ENCODE measurements around the gene DCAF11.

The DCAF11 gene

DNA sequence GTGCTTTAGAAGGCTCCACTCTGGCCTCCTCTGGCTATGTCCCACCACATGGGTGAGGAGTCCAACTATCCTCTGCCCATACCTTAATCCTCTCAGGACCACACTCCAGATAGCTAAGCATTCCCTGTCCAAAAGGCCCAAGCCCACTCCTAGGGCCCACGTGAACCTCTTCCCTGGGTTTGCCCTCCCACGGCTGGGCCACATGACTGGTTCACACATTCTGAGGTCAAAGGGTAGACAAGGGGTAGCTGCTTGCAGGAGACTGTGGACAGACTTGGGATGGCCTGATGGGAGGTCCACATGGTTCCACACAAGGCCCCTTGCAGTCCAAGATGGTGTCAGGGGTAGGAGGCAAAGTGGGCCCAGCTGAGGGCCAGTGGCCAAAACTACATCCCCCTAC is 26.5 kb upstream of the DCAF11 start:
- ChIA-PET POLR2A (no interaction called here), CTCF (interaction anchor here (1.0 to 13.9 kb wide), 3 partner anchors 15 to 30 kb away, joined by 8 to 246 read pairs (median 71); partner anchors contain the start of gene CPNE6)
- TF ChIP-seq, protein P1, sequence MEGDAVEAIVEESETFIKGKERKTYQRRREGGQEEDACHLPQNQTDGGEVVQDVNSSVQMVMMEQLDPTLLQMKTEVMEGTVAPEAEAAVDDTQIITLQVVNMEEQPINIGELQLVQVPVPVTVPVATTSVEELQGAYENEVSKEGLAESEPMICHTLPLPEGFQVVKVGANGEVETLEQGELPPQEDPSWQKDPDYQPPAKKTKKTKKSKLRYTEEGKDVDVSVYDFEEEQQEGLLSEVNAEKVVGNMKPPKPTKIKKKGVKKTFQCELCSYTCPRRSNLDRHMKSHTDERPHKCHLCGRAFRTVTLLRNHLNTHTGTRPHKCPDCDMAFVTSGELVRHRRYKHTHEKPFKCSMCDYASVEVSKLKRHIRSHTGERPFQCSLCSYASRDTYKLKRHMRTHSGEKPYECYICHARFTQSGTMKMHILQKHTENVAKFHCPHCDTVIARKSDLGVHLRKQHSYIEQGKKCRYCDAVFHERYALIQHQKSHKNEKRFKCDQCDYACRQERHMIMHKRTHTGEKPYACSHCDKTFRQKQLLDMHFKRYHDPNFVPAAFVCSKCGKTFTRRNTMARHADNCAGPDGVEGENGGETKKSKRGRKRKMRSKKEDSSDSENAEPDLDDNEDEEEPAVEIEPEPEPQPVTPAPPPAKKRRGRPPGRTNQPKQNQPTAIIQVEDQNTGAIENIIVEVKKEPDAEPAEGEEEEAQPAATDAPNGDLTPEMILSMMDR (IDR thresholded peaks at IDR 0.05; ENCODE audit: control extremely low read depth, extremely low read depth, low read depth, missing control alignments), result no peak
- no peak for DNase-seq (ENCODE audit: extremely low spot score)

DNA sequence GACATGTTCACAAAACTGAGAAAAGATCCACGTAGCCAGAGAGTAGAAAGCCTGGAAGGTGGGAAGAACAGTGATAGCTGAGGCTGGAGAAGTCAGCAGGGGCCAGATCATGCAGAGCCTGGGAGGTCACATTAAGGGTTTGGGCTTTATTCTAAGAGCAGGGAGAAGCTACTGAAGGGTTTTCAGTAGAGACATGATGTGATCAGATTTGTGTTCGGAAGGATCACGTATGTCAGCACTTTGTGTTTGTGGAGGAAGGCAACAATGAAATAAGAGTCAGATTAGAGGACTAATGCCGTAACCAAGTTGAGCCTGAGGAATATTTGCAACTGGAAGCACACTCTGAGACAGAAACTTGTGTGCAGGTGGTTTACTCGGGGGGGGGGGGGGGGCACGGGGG is 24.7 kb upstream of the DCAF11 start:
- CTCF ChIA-PET, result interaction anchor here (0.8 to 13.9 kb wide), 33 partner anchors 10 to 501 kb away, joined by 3 to 246 read pairs (median 5); partner anchors contain the start of genes CPNE6, DCAF11, DHRS4L2 and EMC9
- POLR2A ChIA-PET, result no interaction called here
- DNase-seq (ENCODE audit: extremely low spot score), result no peak

DNA sequence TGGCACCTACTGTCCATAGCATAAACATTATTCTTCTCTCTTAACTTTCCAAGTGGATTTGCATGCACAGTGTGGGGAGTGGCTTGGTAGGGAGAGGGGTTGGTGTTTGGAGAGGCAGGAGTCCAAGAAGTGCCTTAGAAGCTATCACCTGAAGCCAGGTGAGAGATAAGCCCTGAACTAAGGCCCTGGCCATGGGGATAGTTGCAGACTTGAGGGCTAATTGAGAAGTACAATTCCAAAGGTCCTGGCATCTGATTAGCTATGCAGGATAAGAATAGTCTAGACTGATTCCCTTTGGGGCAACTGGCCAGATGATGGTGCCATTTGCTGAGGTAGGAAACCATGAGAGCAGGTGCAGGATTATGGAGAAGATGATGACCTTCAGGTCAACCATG is 22.5 kb upstream of the DCAF11 start:
- POLR2A ChIA-PET, result no interaction called here
- CTCF ChIA-PET, result interaction anchor here (0.8 to 13.9 kb wide), 14 partner anchors 12 to 216 kb away, joined by 3 to 246 read pairs (median 5); partner anchors contain the start of genes CARMIL3, CIDEB, CPNE6 and DCAF11
- DNase-seq (ENCODE audit: extremely low spot score), result no peak
- TF ChIP-seq, protein P1 (IDR thresholded peaks at IDR 0.05; ENCODE audit: control extremely low read depth, extremely low read depth, low read depth, missing control alignments), result no peak

More for the DNA sequence above, 24.7 kb upstream of the DCAF11 start:
- TF ChIP-seq, protein P1 (IDR thresholded peaks at IDR 0.05; ENCODE audit: control extremely low read depth, extremely low read depth, low read depth, missing control alignments), result no peak

DNA sequence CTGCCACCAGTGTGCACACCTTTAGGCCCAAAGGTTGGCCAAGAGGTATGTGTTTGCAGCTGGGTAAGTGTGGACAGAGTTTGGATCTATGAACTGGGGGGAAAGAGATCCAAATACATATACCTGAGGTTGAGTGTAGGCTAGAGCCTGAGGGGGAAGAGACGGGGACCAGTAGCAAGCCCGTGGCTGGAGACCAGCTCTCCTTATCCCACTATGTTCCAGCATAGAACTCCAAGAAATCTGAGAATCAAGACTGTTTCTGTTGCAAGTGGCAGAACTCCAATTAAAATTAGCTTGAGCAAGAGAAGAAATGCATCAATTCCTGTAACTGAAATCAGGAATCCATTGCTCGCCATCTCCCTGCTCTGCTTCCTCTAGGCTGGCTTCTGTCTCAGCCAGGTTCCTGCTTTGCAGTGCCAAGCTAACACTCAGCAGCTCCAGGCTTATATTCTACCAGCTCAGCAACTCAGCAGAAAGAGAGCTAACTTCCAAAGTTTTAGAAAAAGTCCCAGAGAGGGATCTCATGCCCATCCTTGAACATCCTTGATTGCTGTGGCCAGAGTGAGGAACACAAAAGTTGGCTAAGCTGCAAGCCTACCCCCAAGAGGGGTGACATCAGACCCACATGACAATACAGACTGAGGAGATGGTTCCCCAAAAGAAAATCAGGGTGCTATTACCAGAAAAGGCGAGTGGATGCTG is 21.9 kb upstream of the DCAF11 start:
- ChIA-PET CTCF (interaction anchor here (0.7 to 13.9 kb wide), 15 partner anchors 12 to 215 kb away, joined by 3 to 246 read pairs (median 4); partner anchors contain the start of genes CARMIL3, CIDEB, CPNE6 and DCAF11), POLR2A (no interaction called here)
- DNase-seq (ENCODE audit: extremely low spot score), result no peak
- TF ChIP-seq, protein P1 (IDR thresholded peaks at IDR 0.05; ENCODE audit: control extremely low read depth, extremely low read depth, low read depth, missing control alignments), result no peak

DNA sequence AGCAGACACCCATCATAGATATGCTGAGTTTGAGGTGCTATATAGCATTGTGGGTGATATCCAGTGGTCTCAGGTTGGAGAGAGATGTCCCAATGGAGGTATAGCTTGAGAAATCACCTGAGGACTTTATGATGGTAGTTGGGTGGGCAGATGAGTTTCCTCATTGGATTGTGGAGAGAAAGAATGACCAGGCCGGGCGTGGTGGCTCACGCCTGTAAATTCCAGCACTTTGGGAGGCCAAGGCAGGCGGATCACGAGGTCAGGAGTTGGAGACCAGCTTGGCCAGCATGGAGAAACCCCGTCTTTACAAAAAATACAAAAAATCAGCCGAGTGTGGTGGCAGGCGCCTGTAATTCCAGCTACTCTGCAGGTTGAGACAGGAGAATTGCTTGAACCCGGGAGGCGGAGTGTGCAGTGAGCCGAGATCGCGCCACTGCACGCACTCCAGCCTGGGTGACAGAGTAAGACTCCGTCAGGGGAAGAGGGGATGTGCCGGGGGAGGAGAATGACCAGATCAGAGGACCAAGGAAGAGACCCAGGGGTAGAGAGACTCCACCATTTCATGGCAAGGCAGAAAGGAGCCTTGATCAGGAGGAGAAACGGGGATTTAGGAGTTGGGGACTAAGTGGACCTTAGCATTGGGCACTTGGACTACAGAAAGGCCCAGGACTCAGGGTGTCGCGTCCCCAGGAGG is 21.2 kb upstream of the DCAF11 start:
- ChIA-PET CTCF (interaction anchor here (0.7 to 13.9 kb wide), 13 partner anchors 12 to 215 kb away, joined by 3 to 246 read pairs (median 6); partner anchors contain the start of genes CIDEB, CPNE6, DCAF11 and IRF9), POLR2A (interaction anchor here (0.9 to 2.7 kb wide), 2 partner anchors 21 to 42 kb away, joined by 3 to 29 read pairs; partner anchors contain the start of genes DCAF11, NRL and PSME1)
- DNase-seq (ENCODE audit: extremely low spot score), result no peak
- TF ChIP-seq, protein P1 (IDR thresholded peaks at IDR 0.05; ENCODE audit: control extremely low read depth, extremely low read depth, low read depth, missing control alignments), result no peak
